AG04450 (cell line): ENCODE data around the gene OGG1. TPM values are rescaled to one million over a fixed set of nuclear protein-coding genes. Genes with fewer than 3 reads are reported as not detected.
A peak's percentile ranks its signal among the peaks of the same experiment; 100 is the strongest.

ENCODE experiments used
- CTCF ChIA-PET: fragments of 300-600, 350-600 bp; formaldehyde crosslinking; extraction: SDS; loops from one replicate; lab custom pipeline; 2022; ENCODE audit warnings: antibody characterized with exemption, inconsistent platforms; lab: Charles Lee
- POLR2A ChIA-PET: fragments of 350-600 bp; formaldehyde crosslinking; extraction: SDS; loops from one replicate; lab custom pipeline; 2021; ENCODE audit warnings: antibody characterized with exemption, inconsistent platforms; lab: Yijun Ruan, JAX
- DNase-seq: peaks from one replicate; pipeline ENCODE4 v3.0.0-alpha.2; 2011; ENCODE audit warnings: low read depth, low spot score
- H3K27ac ChIP-seq: one replicate; pipeline ENCODE4 v1.5.1; 2012; ENCODE audit warnings: low read depth, low read length, control low read depth
- H3K27me3 ChIP-seq: one replicate; pipeline ENCODE4 v1.6.0; 2012; ENCODE audit warnings: low read length; ENCODE audit not compliant: control insufficient read depth, insufficient read depth
- H3K4me3 ChIP-seq: 2 replicates; pipeline ENCODE4 v1.5.1; 2011; ENCODE audit warnings: mild to moderate bottlenecking, low read depth, low read length, control low read depth
- H3K9me3 ChIP-seq: 2 replicates; pipeline ENCODE4 v1.5.1; 2012; ENCODE audit warnings: low read length; ENCODE audit not compliant: control insufficient read depth, insufficient read depth
- polyA plus RNA-seq: library from polyadenylated mRNA; depleted of rRNA; stranded (reverse); fragments of >200 nt; gene quantifications from 2 replicates; pipeline ENCODE4 v1.2.3, GENCODE V29; 2011
- TF ChIP-seq, protein P1 (sequence below): IDR thresholded peaks from 2 replicates; pipeline ENCODE4 v1.5.1; 2011; ENCODE audit warnings: low read depth, low read length, control low read depth, inconsistent platforms

The OGG1 gene
- polyA plus RNA-seq, 1 experiment, result 23.5 TPM

- no peak for DNase-seq
- Histone ChIP-seq H3K4me3 (no peak overlapping the region), H3K9me3 (no peaks in the 10 kb centered on the region), H3K27me3 (no peaks in the 10 kb centered on the region), H3K27ac (no peak overlapping the region)
- TF ChIP-seq, protein P1, sequence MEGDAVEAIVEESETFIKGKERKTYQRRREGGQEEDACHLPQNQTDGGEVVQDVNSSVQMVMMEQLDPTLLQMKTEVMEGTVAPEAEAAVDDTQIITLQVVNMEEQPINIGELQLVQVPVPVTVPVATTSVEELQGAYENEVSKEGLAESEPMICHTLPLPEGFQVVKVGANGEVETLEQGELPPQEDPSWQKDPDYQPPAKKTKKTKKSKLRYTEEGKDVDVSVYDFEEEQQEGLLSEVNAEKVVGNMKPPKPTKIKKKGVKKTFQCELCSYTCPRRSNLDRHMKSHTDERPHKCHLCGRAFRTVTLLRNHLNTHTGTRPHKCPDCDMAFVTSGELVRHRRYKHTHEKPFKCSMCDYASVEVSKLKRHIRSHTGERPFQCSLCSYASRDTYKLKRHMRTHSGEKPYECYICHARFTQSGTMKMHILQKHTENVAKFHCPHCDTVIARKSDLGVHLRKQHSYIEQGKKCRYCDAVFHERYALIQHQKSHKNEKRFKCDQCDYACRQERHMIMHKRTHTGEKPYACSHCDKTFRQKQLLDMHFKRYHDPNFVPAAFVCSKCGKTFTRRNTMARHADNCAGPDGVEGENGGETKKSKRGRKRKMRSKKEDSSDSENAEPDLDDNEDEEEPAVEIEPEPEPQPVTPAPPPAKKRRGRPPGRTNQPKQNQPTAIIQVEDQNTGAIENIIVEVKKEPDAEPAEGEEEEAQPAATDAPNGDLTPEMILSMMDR, result no peak
- POLR2A ChIA-PET, result interaction anchor here (1.2 kb wide), 1 partner anchor 27 kb away, joined by 3 read pairs; the partner anchor contains the start of gene ARPC4
- CTCF ChIA-PET, result no interaction called here
Measured at GRCh38 chr3:9765865-9766264, 16.1 kb downstream of the OGG1 start.

DNA sequence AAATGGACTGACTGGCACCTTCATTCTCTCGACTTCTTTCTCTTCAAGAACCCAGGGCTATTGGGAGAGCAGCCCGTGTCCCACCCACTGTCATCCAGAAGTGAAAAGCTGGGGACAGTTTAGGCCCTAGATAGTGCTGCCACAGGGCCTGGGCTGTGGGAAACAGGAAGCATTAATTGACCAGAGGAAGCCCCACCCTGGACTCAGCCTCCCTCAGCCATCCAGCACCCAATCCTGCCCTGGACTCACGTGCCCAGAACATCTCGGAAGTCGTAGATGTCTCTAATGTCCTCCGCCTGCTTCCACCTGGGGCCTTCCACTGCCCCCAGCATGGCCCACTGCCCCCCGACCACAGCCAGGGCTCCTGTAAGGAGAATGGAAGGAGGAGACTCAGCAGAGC lies 17.7 kb downstream of the OGG1 start:
- POLR2A ChIA-PET, result interaction anchor here (0.6 kb wide), 1 partner anchor 348 kb away, joined by 5 read pairs; no protein-coding TSS in a partner anchor
- Histone ChIP-seq H3K9me3 (no peaks in the 10 kb centered on the region), H3K27me3 (no peaks in the 10 kb centered on the region), H3K27ac (no peak overlapping the region), H3K4me3 (no peak overlapping the region)
- CTCF ChIA-PET, result interaction anchor here (1.1 kb wide), 1 partner anchor 35 kb away, joined by 4 read pairs; no protein-coding TSS in a partner anchor
- no peak for DNase-seq
- TF ChIP-seq, protein P1, result no peak

- TF ChIP-seq, protein P1, result no peak
- CTCF ChIA-PET, result interaction anchor here (1.0 kb wide), 1 partner anchor 52 kb away, joined by 3 read pairs; no protein-coding TSS in a partner anchor
- Histone ChIP-seq H3K27ac (no peak overlapping the region), H3K4me3 (no peak overlapping the region), H3K9me3 (no peaks in the 10 kb centered on the region), H3K27me3 (no peaks in the 10 kb centered on the region)
- POLR2A ChIA-PET, result interaction anchor here (1.5 kb wide), 2 partner anchors 12 to 24 kb away, joined by 5 to 7 read pairs; partner anchors contain the start of genes ARPC4 and TADA3
- no peak for DNase-seq
Measured at GRCh38 chr3:9768141-9768775, 18.5 kb downstream of the OGG1 start.

DNA sequence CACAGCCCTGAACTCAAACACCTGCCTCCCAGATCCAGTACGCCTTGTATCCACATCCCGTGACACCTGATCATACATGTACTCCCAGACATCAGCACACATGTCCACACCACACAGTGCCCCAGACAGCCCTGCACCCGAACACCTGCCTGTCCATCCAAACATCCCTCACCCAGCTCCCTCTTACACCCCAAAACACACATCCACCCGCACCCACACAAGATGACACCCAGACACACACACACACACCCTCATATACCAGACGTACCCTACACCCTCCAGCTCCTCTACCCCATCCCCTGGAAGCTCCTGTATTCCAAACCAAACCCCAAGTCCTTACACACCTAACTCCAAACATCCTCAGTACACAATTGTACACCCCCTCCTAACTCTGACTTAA lies 19.3 kb downstream of the OGG1 start:
- H3K27me3 ChIP-seq, result no peaks in the 10 kb centered on the region
- no peak overlapping the region for H3K27ac ChIP-seq
- DNase-seq, result no peak
- ChIA-PET CTCF (interaction anchor here (1.0 kb wide), 1 partner anchor 53 kb away, joined by 3 read pairs; no protein-coding TSS in a partner anchor), POLR2A (interaction anchor here (0.5 to 1.5 kb wide), 3 partner anchors 13 to 309 kb away, joined by 3 to 7 read pairs (median 5); partner anchors contain the start of genes ARPC4 and TADA3)
- H3K4me3 ChIP-seq, result peak overlapping the region; percentile 67
- H3K9me3 ChIP-seq, result no peaks in the 10 kb centered on the region
- TF ChIP-seq, protein P1, result no peak
